Stimulated activated CD8-positive, alpha-beta memory T cell treated with anti-CD3 and anti-CD28 coated beads, Interleukin-4, amount 100 ng/mL, for 4 hours (primary cell): Measurements from ENCODE around the gene SERINC5.
"Not testable (repeated sequence)": the region's sequence is repeated elsewhere in the genome, so short reads cannot be mapped to it uniquely, and the experiment has no call there.

Experiments
- DNase-seq, 2 donors: peaks; one replicate each; pipeline ENCODE4 v3.0.0-alpha.2; 2020; ENCODE audit warnings: low read depth in 2 of 2, low spot score in 1 of 2

Gene SERINC5

DNA sequence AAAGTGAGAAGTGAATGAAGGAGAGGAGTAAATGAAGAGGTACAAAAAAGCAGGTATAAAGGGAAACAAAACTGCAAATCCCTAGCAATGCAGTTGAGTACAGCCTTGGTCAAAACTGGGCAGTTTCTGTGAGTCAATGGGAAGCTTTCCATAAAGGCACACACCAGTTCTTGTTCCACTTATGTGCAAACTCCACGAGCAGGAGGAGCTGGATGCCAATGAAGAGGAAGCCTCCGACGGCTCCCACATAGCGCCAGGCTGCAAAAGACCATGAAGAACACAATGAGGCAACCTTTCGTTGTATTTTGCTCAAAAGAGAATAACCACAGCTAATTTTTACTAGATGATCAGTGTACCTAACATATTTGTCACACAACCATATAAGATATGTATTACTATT lies 81.1 kb downstream of the SERINC5 start:
- DNase-seq, result no peak

DNA sequence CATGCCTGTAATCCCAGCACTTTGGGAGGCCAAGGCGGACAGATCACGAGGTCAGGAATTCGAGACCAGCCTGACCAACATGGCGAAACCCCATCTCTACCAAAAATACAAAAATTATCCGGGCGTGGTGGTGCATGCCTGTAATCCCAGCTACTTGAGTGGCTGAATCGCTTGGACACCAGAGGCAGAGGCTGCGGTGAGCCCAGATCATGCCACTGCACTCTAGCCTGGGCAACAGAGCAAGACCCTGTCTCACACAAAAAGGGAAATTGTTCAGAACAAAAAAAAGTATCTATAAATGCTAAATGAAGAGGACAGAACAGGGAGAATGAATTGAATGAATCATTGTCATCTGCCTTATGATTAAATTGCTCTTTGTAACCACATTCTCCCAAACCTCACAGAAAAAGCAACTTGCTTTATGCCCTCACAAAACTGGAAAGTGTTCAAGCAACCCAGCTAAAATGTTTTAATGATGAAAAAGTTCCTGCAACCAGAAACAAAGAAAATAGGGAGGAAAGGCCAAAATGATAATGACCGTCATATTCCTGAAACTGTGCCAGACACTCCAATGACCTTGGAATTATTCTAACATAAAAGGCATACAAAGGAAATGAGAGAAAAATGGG lies 83.7 kb downstream of the SERINC5 start:
- DNase-seq, result no peak

DNA sequence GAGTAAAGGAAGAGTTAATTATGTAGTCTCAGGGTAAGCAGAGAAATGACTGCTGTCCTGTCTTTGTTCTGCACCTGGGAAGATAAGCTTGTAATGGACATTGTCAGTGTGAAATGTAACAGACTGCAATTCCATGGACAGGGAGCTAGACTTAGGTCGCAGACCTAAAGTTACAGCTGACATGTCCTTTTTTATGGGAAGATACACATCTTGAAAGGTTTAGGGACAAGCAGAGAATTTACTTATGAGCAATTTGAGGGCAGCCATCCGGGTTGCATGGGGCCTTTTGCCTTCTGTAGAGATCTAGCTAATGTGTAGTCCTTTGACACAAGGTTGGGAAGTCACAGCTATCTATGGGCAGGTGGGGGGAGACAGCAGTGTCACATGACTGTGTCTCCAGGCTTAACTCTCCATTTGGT lies 85.7 kb downstream of the SERINC5 start:
- no peak for DNase-seq

DNA sequence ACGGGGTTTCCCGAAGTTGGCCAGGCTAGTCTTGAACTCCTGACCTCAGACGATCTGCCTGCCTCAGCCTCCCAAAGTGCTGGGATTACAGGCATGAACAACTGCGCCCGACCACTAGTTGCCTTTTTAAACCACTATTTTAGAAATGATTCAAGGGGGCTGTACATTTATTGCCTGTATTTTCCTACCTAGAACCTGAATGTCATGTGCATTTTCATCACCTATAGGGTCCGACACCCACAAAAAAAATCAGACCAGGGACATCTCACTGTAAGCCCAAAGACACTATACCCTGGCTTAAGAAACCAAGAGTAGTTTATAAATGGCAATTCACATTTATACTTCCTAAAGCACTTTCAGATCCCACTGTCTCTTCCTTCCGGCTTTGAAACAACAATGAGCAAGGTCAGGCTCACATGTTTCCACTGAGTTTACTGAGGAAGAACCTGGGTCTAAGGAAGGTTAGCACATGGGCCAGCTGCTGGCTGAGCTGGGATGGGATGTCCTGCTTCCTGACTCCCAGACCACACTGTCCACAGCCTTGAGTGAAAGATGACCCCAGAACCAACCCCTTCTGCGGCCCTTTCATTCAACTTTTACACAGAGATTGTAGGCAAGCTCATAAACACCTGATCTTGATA lies 87.3 kb downstream of the SERINC5 start:
- DNase-seq, result no peak

DNA sequence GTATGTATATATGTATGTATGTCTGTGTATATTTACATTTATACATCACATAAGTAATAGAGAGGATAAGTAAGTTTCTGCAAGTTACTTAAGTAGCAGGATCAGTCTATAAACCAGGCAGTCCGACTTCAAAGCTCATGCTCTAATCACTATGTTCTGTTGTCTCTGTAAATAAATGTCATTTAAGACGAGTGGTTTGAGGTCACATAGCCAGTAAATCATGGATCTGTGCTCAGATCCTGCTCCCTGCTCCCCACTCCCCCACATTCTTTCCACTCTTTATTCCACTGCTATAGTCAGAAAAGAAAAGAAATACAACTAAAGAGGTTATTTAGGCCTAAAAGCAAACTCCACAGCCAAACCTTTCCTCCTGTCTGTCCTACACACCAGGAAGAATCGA lies 90.4 kb downstream of the SERINC5 start:
- DNase-seq, result no peak

DNA sequence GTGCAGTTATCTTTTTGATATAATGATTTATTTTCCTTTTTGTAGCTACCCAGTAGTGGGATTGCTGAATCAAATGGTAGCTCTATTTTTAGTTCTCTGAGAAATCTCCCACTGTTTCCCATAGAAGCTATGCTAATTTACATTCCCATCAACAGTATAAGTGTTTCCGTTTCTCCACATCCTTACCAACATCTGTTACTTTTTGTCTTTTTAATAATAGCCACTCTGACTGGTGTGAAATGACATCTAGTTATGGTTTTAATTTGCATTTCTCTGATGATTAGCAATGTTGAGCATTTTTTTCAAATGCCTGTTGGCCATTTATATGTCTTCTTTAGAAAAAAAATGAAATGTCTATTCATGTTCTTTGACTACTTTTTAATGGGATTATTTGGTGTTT lies 94.7 kb downstream of the SERINC5 start:
- DNase-seq, result no peak

DNA sequence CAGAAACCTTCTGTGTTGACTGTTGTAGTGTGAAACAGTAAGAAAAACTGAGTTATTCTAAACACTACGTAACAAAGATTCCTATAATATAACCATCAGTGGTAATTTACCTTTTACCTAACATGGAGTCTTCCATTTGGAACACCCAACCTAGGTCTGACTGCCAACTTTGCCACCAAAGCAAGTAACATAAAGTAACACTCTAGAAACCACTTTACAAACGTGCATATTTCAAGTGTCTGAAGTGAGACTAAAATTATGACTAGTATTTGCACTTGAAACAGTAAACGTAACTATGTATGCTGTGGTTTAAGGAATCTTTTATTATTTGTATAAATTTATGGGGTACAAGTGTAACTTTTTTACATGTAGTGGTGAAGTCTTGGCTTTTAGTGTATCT lies 95.6 kb downstream of the SERINC5 start:
- no peak for DNase-seq

DNA sequence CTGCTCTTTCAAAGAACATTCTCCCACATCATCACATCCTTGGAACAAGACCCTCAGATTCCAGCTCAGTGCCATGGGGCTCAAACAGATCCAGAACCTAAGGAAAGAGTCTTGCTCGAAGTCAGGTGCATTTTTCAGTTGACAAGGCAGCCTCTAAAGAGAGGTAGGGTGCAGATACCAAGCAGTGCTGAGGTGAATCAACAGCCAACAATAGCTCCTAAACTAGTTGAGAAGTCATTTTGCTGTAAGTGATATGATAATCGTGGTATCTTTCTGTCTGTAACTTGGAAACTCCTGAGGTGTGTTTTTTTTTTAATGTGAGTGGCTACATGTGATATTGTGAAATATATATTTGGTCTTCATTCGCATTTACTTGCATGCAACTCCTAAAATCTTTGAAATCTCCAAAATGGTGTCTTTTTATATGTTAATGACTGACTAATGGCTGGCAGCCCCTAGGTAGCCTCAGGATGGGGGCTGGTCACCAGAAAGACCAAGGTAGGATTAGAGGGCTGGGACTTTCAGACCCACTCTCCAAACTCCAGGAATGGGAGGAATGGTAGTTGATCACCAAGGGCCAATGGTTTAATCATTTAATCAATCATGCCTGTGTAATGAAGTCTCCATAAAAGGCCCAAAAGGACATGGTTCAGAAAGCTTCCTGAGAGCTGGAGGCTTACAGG lies 96.6 kb downstream of the SERINC5 start:
- no peak for DNase-seq

DNA sequence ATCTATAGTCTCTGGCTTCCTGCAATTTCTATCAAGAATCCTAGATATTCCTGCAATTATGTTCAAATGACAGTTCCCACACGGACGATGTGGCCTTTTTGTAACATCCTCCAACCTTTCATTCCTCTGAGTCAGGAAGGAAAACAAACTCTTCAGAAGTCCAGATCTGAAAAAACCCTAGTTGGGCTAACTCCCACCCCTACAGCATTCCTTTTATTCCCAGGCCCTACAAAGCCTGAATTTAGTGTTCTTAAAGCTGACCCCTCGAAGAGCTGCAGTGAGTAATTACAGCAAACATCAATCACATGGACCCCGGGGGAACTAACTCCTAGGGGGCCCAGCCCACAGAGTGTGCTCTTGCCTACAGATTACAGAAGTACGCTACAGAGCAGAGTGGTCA lies 99.7 kb downstream of the SERINC5 start:
- no peak for DNase-seq

DNA sequence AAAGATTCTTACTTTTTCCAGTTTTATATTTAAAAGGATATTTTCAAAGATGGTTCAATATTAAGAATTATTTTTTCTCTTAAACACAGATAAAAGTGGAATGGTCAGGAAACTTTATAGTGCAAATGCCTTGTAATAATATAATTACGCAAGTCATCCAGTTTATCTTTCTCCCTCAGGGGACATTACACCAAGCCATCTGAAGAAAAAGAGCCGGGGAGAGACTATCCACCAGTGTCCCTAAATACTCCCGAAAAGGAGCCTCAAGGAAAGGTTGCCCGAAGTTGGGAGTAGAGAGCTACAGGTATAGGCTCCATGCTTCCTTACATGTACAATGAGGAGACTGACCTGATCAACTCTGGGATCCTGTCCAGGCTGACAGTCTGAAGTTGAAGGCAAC lies 101.1 kb downstream of the SERINC5 start:
- DNase-seq, result no peak

DNA sequence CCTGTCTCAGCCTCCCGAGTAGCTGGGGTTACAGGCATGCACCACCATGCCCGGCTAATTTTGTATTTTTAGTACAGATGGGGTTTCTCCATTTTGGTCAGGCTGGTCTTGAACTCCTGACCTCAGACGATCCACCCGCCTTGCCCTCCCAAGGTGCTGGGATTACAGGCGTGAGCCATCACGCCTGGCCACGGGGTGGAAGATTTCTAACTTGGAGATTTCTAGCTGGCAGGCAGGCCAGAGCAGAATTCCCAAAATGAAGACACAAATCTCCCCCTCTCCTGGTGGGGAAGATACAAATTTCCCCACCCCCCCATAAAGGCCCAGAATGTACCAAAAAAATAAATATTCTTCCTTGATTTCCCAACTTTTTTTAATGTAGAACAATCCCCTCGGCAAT lies 101.6 kb downstream of the SERINC5 start:
- not testable (repeated sequence) for DNase-seq

DNA sequence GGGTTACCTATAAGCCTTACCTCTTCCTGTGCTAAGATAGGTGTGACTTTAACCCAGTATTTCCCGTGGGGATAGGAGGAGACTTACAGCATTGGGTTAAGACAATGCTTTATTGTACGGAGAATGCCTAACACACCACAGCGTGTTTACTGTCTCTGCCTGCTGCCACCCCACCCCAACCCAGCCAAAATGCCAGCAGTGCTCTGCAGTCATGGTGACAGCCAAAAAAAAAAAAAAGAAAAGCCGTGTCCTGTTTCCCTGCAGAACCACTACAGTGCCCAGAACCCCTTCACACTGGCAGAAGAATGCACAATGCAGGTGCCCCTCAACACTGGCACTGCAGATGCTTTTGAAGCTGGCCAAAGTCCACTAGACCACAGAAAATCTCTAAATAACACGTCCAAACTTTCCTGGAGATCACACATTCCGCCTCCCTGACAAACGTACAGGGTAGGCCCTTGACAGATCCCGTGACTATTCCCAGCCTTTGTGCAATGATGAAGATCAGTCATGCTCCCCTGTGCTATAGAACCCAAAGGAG lies 102.2 kb downstream of the SERINC5 start:
- DNase-seq, result no peak

DNA sequence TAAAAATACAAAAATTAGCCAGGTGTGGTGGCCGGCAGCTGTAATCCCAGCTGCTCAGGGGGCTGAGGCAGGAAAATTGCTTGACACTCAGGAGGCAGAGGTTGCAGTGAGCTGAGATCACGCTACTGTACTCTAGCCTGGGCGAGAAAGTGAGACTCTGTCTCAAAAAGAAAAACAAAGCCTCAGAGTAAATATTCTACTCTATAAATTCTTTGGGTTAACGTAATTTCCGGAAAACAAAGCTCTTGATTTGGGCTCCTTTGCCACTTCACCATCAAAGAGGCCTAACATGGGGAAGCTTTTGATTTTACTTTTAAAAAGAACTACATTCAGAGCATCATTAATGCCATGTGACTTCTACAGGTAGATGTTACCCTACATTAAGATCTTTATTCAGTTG lies 103.1 kb downstream of the SERINC5 start:
- DNase-seq, result no peak

DNA sequence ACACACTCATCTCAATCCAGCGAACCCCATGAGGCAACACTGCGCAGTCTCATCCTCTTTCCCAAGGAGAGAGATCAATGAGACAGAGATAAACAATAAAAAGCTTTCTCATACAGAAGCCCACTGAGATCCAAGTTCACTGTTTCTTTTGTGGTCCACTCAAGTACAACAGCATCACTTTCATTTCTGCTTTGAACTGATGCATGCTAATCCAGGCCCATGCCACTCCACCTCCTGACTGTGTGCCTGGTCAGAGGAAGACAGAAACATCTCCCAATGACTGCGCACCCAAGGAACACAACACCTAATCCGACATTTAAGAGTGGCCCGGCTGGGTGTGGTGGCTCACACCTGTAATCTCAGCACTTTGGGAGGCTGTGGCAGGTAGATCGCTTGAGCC lies 104.0 kb downstream of the SERINC5 start:
- no peak for DNase-seq

DNA sequence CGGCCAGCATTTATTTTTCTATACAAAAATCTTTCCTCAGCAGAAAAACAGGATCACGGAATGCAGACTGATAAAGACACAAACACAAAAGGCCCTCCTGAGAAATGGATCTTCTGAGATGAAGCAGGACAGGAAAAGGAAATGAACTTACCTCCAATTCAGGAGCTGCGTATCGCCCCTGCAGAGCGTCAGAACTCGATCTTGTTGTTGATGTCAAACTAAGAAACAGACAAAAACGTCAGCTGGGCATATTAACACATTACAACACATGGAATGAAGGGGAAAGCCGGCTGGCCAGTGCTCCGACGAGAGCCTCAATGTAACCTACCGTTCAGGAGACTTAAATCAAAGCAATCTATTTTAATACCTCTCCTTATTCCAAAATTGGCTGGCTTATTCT lies 105.1 kb downstream of the SERINC5 start:
- DNase-seq, result no peak

DNA sequence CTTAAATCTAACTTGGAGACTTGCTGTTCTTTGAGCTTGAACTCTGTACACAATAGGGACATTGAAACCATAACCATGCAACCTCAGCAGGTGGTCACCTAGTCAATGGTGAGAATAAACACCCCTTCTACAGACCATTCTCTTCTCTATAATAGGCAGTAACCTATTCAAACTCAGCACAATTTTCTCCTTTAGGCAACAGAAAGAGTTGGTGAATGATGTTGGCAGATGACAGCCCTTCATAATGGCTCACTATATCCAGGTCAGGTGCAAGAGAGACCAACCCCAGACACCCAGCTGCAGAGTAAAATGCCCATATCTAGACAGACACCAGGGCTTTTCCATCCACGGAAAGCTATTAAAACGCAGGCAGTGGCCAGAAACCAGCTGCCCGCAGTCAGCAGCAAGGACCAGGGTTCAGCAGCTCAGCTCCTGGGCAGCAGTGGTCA lies 106.7 kb downstream of the SERINC5 start:
- DNase-seq, result no peak

DNA sequence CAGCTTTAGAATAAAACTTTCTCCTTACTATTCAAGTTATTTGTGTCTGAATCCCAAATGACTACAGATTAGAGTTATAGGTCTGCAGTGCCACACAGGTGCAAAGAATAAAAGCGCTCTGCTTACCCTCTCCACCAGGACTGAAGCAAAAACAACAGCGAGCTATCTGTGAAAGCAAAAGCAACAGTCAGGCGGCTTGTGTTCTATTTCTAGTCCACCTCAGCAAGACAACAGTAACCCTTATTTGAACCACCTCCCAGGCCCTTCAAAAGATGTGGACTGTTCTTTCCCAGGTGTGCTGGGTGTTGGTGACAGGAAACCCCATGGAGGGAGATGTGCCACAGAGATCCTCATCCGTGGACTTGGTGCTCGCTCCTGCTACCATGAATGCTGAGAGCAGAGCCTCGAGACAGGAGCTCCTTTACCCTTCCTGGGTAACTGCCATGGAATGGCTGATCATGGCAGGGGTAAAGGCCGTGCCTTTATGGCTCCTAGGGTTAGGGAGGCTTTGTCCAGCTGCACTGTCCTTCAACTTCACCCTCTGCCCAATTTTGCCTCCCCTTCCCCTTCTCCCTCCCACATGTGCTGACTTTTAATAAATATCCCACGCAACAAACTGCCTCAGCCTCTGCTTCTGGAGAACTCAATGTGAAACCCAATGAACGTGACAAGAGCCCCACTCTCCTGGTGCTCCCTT lies 108.6 kb downstream of the SERINC5 start:
- DNase-seq, result no peak

DNA sequence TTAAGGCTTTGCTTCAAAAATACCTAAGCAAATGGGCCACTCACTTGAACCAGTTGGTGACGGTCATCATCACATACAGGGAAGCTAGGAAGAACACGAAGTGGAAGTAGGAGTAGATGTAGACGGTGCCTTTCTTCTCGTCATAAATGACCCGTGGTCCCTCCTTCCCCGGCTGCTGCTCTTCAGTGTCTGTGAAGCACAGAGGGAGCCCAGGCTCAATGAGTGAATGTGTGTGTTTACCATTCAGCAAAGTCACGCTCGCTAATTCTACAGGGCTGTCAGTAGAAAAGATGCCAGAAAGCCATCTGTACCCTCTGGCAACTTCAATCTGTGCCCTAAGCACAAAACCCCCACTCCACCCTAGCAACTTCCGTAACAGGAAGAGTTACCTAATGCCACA lies 109.8 kb downstream of the SERINC5 start:
- no peak for DNase-seq

DNA sequence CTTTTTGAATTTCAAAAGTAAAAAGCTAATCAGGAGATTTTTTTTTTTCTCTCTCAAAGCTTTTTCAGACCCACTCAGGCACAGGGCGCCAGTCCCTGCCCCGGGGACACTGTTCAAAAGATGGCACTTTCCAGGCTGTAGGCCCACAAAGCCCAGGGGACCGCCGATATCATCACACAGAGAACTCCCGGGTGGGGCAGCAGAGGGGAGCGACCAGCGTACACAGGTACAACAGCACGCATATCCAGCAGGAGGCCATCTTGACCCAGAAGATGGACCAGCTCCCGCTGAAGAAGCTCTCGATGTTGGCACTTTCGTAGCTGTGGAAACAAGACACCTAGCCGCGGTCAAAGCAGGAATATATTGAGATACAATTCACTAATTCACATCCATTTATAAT lies 112.4 kb downstream of the SERINC5 start:
- DNase-seq, result no peak

DNA sequence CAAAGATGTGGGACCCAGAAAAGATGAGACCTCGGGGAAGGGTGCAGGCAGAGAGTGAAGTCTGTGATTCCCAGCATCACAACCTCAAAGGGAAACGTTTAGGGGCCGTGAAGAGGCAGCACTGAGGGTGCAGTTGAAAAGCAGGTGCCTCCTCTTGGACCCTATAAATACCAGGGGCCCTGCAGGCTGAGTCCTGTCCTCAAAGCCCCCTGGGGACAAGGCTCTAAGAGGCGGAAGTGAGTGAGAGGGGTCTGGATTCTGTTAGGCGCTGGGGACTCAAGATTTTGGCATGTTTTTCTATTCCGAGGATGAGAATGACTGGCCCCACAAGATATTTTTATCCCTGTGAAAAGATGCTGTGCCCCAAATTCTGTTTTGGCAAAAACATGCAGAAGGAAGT lies 112.9 kb downstream of the SERINC5 start:
- no peak for DNase-seq

DNA sequence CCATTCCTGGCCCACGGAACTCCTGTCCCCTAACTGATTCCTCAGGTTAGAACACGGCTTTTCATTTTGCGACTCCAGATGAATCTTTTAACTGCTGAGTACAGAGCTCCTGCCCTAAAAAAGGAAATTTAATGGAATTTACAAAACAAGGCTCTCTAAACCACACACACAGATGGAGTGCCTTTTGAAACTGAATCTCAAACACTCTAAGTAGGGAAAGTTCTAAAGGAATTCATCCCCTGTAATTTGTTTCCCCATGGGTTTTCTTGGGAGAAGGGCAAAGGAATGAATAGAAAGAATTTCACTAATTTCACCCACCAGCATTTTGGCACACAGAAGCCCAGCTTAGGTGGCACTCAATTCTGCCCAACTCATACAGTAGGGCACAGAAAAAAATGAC lies 114.2 kb downstream of the SERINC5 start:
- DNase-seq, result no peak

DNA sequence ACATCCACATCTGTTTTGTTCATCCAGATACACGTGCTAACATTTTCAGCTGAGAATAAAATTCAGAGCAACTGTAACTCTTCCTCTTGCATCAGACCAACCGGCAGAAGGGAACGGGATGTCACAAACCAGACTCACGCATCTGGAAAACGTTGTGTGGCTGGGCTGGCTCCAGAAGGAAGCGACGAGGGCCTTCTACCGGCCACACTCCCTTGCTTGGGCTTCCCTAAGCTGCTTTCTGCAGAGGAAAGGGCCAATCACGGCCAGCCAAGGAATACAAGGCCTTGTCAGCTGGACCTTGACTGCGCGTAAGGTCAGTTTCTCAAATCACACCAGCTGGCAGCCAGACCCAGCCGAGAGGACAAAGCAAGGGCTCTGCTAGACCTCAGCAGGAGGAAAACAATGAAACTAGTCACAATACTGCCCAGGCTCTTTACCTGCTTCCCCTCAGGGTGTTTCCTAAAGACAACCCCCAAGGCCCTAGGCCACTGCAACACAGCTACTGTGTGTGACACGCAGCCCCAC lies 114.6 kb downstream of the SERINC5 start:
- no peak for DNase-seq
